HEK293 (cell line): Measurements from ENCODE around the gene EGFR.

Experiments
- CTCF ChIA-PET: fragments of 350-600 bp; formaldehyde crosslinking; extraction: SDS; loops from one replicate; lab custom pipeline; 2021; ENCODE audit warnings: antibody characterized with exemption; lab: Yijun Ruan, JAX
- POLR2A ChIA-PET: fragments of 300-600 bp; formaldehyde crosslinking; extraction: SDS; loops from one replicate; lab custom pipeline; 2020; ENCODE audit warnings: antibody characterized with exemption, inconsistent platforms; lab: Yijun Ruan, JAX
- H3K27ac ChIP-seq: fragments of 200-500 bp; sonication (Bioruptor generic); 2 replicates; pipeline ENCODE4 v1.5.1; 2014; ENCODE audit warnings: low read depth, low read length, control low read depth, inconsistent platforms; ENCODE audit errors: extremely low read depth
- H3K36me3 ChIP-seq, 2 experiments: fragments of 200-500 bp in 1 of 2; sonication (Bioruptor generic) in 1 of 2; 1 replicate in 1 of 2; 2 replicates in 1 of 2; pipeline ENCODE4 v1.5.1; 2014 to 2017; ENCODE audit warnings: inconsistent platforms in 2 of 2, low read length in 2 of 2; ENCODE audit not compliant: control insufficient read depth in 2 of 2, insufficient read depth in 1 of 2
- H3K4me1 ChIP-seq: fragments of 200-500 bp; sonication (Bioruptor generic); 2 replicates; pipeline ENCODE4 v1.5.1; 2014; ENCODE audit warnings: mild to moderate bottlenecking, low read length, inconsistent platforms; ENCODE audit not compliant: control insufficient read depth, insufficient read depth
- H3K4me3 ChIP-seq: 2 replicates; pipeline ENCODE4 v1.5.1; 2011; ENCODE audit warnings: low read depth, mild to moderate bottlenecking, control low read depth, low read length, moderate library complexity
- H3K9me3 ChIP-seq: fragments of 200-500 bp; sonication (Bioruptor generic); 2 replicates; pipeline ENCODE4 v1.5.1; 2014; ENCODE audit warnings: low read depth, low read length, inconsistent platforms; ENCODE audit not compliant: control insufficient read depth, insufficient read depth
- FEZF1 ChIP-seq: fragments of 450-650 bp; formaldehyde crosslinking; IDR thresholded peaks from 2 replicates; pipeline ENCODE4 v1.5.1; 2016; ENCODE audit warnings: missing biosample characterization, missing genetic modification characterization
- HOXA7 ChIP-seq: sonication (generic); formaldehyde crosslinking; IDR thresholded peaks from 2 replicates; pipeline ENCODE4 v1.8.1; 2022; ENCODE audit warnings: missing genetic modification reagents, borderline replicate concordance
- TCF7L2 ChIP-seq: IDR thresholded peaks from 2 replicates; pipeline ENCODE4 v1.6.1; 2011; ENCODE audit warnings: low read depth, mild to moderate bottlenecking, inconsistent platforms, low read length, moderate library complexity, borderline replicate concordance
- WT1 ChIP-seq: fragments of 450-650 bp; formaldehyde crosslinking; IDR thresholded peaks from 2 replicates; pipeline ENCODE4 v1.5.1; 2016; ENCODE audit warnings: missing biosample characterization, missing genetic modification characterization
- ZBTB8A ChIP-seq: fragments of 450-650 bp; formaldehyde crosslinking; IDR thresholded peaks from 2 replicates; pipeline ENCODE4 v1.5.1; 2016; ENCODE audit warnings: missing biosample characterization, missing genetic modification characterization
- ZFHX2 ChIP-seq: fragments of 450-650 bp; formaldehyde crosslinking; conservative IDR thresholded peaks from 2 replicates; pipeline ENCODE4 v1.5.1; 2016; ENCODE audit warnings: missing biosample characterization, missing genetic modification characterization
- ZFP37 ChIP-seq: fragments of 450-650 bp; formaldehyde crosslinking; IDR thresholded peaks from 2 replicates; pipeline ENCODE4 v1.5.1; 2016; ENCODE audit warnings: missing biosample characterization, missing genetic modification characterization
- ZNF10 ChIP-seq: fragments of 450-650 bp; formaldehyde crosslinking; IDR thresholded peaks from 2 replicates; pipeline ENCODE4 v1.5.1; 2017; ENCODE audit warnings: missing biosample characterization, missing genetic modification characterization
- ZNF138 ChIP-seq: fragments of 450-650 bp; formaldehyde crosslinking; IDR thresholded peaks from 2 replicates; pipeline ENCODE4 v1.5.1; 2016; ENCODE audit warnings: missing biosample characterization, missing genetic modification characterization, borderline replicate concordance
- ZNF146 ChIP-seq: fragments of 450-650 bp; formaldehyde crosslinking; IDR thresholded peaks from 2 replicates; pipeline ENCODE4 v1.5.1; 2016; ENCODE audit warnings: missing biosample characterization, missing genetic modification characterization
- ZNF23 ChIP-seq: fragments of 450-650 bp; formaldehyde crosslinking; IDR thresholded peaks from 2 replicates; pipeline ENCODE4 v1.5.1; 2016; ENCODE audit warnings: missing biosample characterization, missing genetic modification characterization, borderline replicate concordance
- ZNF24 ChIP-seq: fragments of 450-650 bp; formaldehyde crosslinking; IDR thresholded peaks from 2 replicates; pipeline ENCODE4 v1.5.1; 2016; ENCODE audit warnings: missing biosample characterization, missing genetic modification characterization
- ZNF311 ChIP-seq: fragments of 450-650 bp; formaldehyde crosslinking; IDR thresholded peaks from 2 replicates; pipeline ENCODE4 v1.5.1; 2017; ENCODE audit warnings: missing biosample characterization, missing genetic modification characterization, borderline replicate concordance
- ZNF354C ChIP-seq: fragments of 450-650 bp; formaldehyde crosslinking; IDR thresholded peaks from 2 replicates; pipeline ENCODE4 v1.5.1; 2016; ENCODE audit warnings: missing biosample characterization, missing genetic modification characterization, low read depth, borderline replicate concordance
- ZNF37A ChIP-seq: fragments of 450-650 bp; IDR thresholded peaks from 2 replicates; pipeline ENCODE4 v1.5.1; 2018; ENCODE audit warnings: missing biosample characterization, missing genetic modification characterization
- ZNF426 ChIP-seq: fragments of 450-650 bp; formaldehyde crosslinking; IDR thresholded peaks from 2 replicates; pipeline ENCODE4 v1.5.1; 2017; ENCODE audit warnings: missing biosample characterization, missing genetic modification characterization, mild to moderate bottlenecking, inconsistent platforms, moderate library complexity
- ZNF514 ChIP-seq: fragments of 450-650 bp; formaldehyde crosslinking; IDR thresholded peaks from 2 replicates; pipeline ENCODE4 v1.5.1; 2016; ENCODE audit warnings: missing biosample characterization, missing genetic modification characterization
- ZNF558 ChIP-seq: fragments of 450-650 bp; formaldehyde crosslinking; IDR thresholded peaks from 2 replicates; pipeline ENCODE4 v1.5.1; 2016; ENCODE audit warnings: missing biosample characterization, missing genetic modification characterization
- ZNF747 ChIP-seq: fragments of 450-650 bp; formaldehyde crosslinking; IDR thresholded peaks from 2 replicates; pipeline ENCODE4 v1.5.1; 2016; ENCODE audit warnings: missing biosample characterization, missing genetic modification characterization
- ZNF776 ChIP-seq: fragments of 450-650 bp; formaldehyde crosslinking; IDR thresholded peaks from 2 replicates; pipeline ENCODE4 v1.5.0; 2017; ENCODE audit warnings: missing biosample characterization, missing genetic modification characterization, borderline replicate concordance
- TF ChIP-seq, protein P1 (sequence below): fragments of 450-650 bp; formaldehyde crosslinking; IDR thresholded peaks from 2 replicates; pipeline ENCODE4 v1.5.1; 2016; ENCODE audit warnings: missing biosample characterization, missing genetic modification characterization
- TF ChIP-seq, protein P2 (sequence below): fragments of 450-650 bp; formaldehyde crosslinking; IDR thresholded peaks from 2 replicates; pipeline ENCODE4 v1.5.1; 2016; ENCODE audit warnings: missing biosample characterization, missing genetic modification characterization, borderline replicate concordance
- TF ChIP-seq, protein P3 (sequence below): fragments of 450-650 bp; formaldehyde crosslinking; IDR thresholded peaks from 2 replicates; pipeline ENCODE4 v1.5.1; 2016; ENCODE audit warnings: missing biosample characterization, missing genetic modification characterization
- TF ChIP-seq, protein P4 (sequence below): fragments of 450-650 bp; formaldehyde crosslinking; conservative IDR thresholded peaks from 2 replicates; pipeline ENCODE4 v1.5.1; 2016; ENCODE audit warnings: low read depth, missing biosample characterization, missing genetic modification characterization

EGFR gene

DNA sequence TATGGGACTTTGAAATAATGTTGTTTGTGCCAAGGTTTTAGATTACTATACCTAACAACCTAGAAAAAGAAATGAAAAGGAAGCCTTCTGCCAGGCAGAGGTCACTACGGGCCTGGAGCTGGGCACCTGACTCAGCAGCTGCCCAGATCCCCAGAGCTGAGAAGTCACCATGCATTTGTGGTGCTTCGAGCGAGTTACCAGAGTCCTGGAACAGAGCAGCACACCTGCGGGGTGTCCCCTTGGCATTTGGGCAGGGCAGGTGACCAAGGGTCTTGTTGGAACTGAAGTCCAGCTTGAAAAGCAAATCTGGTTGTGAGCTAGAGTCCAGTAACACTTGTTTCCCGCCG lies 25.5 kb downstream of the EGFR start:
- Histone ChIP-seq H3K9me3 (no peaks in the 10 kb centered on the region), H3K36me3 (no peaks in the 10 kb centered on the region), H3K27ac (no peak overlapping the region)
- POLR2A ChIA-PET = no interaction called here
- TF ChIP-seq, protein P1, sequence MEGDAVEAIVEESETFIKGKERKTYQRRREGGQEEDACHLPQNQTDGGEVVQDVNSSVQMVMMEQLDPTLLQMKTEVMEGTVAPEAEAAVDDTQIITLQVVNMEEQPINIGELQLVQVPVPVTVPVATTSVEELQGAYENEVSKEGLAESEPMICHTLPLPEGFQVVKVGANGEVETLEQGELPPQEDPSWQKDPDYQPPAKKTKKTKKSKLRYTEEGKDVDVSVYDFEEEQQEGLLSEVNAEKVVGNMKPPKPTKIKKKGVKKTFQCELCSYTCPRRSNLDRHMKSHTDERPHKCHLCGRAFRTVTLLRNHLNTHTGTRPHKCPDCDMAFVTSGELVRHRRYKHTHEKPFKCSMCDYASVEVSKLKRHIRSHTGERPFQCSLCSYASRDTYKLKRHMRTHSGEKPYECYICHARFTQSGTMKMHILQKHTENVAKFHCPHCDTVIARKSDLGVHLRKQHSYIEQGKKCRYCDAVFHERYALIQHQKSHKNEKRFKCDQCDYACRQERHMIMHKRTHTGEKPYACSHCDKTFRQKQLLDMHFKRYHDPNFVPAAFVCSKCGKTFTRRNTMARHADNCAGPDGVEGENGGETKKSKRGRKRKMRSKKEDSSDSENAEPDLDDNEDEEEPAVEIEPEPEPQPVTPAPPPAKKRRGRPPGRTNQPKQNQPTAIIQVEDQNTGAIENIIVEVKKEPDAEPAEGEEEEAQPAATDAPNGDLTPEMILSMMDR (tag by site-specific recombination) = no peak
- TF ChIP-seq ZNF23 (tag by site-specific recombination) = no peak
- TF ChIP-seq ZBTB8A (tag by site-specific recombination) = no peak
- TF ChIP-seq ZFHX2 = no peak
- no peak for TF ChIP-seq ZNF747 (tag by site-specific recombination)
- TF ChIP-seq, protein P2, sequence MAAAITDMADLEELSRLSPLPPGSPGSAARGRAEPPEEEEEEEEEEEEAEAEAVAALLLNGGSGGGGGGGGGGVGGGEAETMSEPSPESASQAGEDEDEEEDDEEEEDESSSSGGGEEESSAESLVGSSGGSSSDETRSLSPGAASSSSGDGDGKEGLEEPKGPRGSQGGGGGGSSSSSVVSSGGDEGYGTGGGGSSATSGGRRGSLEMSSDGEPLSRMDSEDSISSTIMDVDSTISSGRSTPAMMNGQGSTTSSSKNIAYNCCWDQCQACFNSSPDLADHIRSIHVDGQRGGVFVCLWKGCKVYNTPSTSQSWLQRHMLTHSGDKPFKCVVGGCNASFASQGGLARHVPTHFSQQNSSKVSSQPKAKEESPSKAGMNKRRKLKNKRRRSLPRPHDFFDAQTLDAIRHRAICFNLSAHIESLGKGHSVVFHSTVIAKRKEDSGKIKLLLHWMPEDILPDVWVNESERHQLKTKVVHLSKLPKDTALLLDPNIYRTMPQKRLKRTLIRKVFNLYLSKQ (tag by site-specific recombination) = no peak
- TF ChIP-seq ZNF426 = no peak
- TF ChIP-seq, all 188 proteins: peak for 0
- Histone ChIP-seq H3K4me3 (no peak overlapping the region), H3K4me1 (no peaks in the 10 kb centered on the region)
- CTCF ChIA-PET = no interaction called here

DNA sequence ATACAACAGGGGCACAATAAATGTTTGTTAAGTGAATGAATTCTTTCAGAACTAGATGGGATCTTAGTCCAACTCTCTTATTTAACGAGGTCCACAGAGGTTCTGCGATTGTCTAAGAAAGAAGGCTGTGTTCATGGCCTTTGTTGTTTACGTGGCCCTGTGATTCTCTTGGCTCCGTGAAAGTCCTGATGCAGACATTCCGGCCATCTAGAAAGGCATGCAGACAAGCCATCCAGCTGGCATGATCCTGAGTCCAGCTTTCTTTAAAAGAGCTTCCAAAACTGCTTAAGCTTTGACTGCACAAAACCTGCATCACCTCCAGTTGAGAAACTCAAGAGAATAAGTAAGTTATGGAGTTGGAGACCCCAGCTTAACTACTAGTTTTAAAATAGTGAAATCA lies 26.0 kb downstream of the EGFR start:
- Histone ChIP-seq H3K9me3 (no peaks in the 10 kb centered on the region), H3K4me3 (no peak overlapping the region), H3K27ac (no peak overlapping the region), H3K36me3 (no peaks in the 10 kb centered on the region), H3K4me1 (no peaks in the 10 kb centered on the region)
- POLR2A ChIA-PET = no interaction called here
- TF ChIP-seq, protein P3, sequence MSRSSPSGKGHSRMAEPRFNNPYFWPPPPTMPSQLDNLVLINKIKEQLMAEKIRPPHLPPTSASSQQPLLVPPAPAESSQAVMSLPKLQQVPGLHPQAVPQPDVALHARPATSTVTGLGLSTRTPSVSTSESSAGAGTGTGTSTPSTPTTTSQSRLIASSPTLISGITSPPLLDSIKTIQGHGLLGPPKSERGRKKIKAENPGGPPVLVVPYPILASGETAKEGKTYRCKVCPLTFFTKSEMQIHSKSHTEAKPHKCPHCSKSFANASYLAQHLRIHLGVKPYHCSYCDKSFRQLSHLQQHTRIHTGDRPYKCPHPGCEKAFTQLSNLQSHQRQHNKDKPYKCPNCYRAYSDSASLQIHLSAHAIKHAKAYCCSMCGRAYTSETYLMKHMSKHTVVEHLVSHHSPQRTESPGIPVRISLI (tag by site-specific recombination) = no peak
- TF ChIP-seq ZNF354C (tag by site-specific recombination) (no peak), ZNF514 (tag by site-specific recombination) (no peak), ZNF146 (tag by site-specific recombination) (no peak), FEZF1 (tag by site-specific recombination) (no peak), ZNF37A (tag by site-specific recombination) (no peak), WT1 (tag by site-specific recombination) (no peak), ZNF138 (tag by site-specific recombination) (no peak), ZNF311 (tag by site-specific recombination) (no peak), ZNF776 (tag by site-specific recombination) (no peak)
- CTCF ChIA-PET = no interaction called here

DNA sequence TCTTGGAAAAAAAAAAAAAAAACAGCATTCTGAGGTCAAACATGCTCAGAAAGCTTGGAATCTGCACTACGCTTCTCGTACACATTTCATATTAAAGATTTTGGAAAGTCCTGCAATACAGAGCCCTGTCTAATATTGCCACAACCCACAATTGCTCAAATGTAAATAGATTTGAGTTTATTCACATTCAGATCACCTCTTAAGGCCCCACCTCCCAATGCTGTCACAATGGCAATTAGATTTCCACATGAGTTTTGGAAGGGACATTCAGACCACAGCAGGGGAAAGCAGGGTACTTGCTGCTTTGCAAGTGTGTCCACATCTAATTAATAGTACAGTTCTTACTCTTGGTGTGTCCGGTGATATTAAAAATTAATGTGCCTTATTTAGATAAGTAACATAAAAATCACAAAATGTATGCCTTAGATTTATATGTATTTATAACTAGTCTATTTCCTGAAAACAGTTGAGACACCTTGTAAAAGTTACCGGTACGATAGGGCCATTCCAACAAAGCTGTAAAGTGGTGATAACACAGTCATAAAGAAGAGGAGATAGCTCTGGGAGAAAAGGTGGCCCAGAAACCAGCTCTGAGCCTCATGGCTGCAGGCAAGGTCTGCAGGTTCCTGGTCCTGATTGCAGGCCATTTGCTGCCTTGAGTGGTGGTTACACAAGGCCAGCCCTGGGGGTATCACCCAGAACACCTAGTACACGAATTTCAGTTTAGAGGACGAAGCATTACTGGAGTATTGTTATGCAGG lies 27.9 kb downstream of the EGFR start:
- H3K27ac ChIP-seq = no peak overlapping the region
- no peaks in the 10 kb centered on the region for H3K9me3 ChIP-seq
- CTCF ChIA-PET = interaction anchor here (0.6 kb wide), 1 partner anchor 17 kb away, joined by 3 read pairs; no protein-coding TSS in a partner anchor
- no peaks in the 10 kb centered on the region for H3K4me1 ChIP-seq
- H3K4me3 ChIP-seq = no peak overlapping the region
- H3K36me3 ChIP-seq = no peaks in the 10 kb centered on the region
- POLR2A ChIA-PET = no interaction called here
- no peak for TF ChIP-seq ZFP37 (tag by site-specific recombination)
- no peak for TF ChIP-seq WT1 (tag by site-specific recombination)
- no peak for TF ChIP-seq ZNF24 (tag by site-specific recombination)
- TF ChIP-seq FEZF1 (tag by site-specific recombination) = no peak
- no peak for TF ChIP-seq ZNF558
- TF ChIP-seq ZNF10 (tag by site-specific recombination) = no peak
- TF ChIP-seq TCF7L2 = no peak
- no peak for TF ChIP-seq HOXA7 (CRISPR knock-in tag)
- TF ChIP-seq, protein P4, sequence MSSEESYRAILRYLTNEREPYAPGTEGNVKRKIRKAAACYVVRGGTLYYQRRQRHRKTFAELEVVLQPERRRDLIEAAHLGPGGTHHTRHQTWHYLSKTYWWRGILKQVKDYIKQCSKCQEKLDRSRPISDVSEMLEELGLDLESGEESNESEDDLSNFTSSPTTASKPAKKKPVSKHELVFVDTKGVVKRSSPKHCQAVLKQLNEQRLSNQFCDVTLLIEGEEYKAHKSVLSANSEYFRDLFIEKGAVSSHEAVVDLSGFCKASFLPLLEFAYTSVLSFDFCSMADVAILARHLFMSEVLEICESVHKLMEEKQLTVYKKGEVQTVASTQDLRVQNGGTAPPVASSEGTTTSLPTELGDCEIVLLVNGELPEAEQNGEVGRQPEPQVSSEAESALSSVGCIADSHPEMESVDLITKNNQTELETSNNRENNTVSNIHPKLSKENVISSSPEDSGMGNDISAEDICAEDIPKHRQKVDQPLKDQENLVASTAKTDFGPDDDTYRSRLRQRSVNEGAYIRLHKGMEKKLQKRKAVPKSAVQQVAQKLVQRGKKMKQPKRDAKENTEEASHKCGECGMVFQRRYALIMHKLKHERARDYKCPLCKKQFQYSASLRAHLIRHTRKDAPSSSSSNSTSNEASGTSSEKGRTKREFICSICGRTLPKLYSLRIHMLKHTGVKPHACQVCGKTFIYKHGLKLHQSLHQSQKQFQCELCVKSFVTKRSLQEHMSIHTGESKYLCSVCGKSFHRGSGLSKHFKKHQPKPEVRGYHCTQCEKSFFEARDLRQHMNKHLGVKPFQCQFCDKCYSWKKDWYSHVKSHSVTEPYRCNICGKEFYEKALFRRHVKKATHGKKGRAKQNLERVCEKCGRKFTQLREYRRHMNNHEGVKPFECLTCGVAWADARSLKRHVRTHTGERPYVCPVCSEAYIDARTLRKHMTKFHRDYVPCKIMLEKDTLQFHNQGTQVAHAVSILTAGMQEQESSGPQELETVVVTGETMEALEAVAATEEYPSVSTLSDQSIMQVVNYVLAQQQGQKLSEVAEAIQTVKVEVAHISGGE (tag by site-specific recombination) = no peak
- TF ChIP-seq ZNF776 (tag by site-specific recombination) = no peak
